Spleen (tissue), 11 donors: Measurements from ENCODE around the gene HOOK1. TPM values are rescaled to one million over a fixed set of nuclear protein-coding genes. Genes with fewer than 3 reads are reported as not detected.
A peak's percentile ranks its signal among the peaks of the same experiment; 100 is the strongest.

Experiments used
- DNase-seq: peaks from one replicate; pipeline ENCODE4 v3.0.0-alpha.2; 2020
- H3K27ac ChIP-seq, 8 donors: fragments of 200-600 bp; sonication (generic) in 7 of 8; 1 replicate in 4 of 8; 2 replicates in 4 of 8; pipeline versions ENCODE4 v1.5.0 to v1.8.0; 2016 to 2021; ENCODE audit warnings: inconsistent platforms in 4 of 8, mild to moderate bottlenecking in 4 of 8, moderate library complexity in 1 of 8
- H3K27me3 ChIP-seq, 7 donors: fragments of 200-600 bp; sonication (generic) in 6 of 7; replicated peaks in 1 of 7; 1 replicate in 4 of 7; 2 replicates in 3 of 7; pipeline versions ENCODE4 v1.5.0 to v1.8.0; 2016 to 2021; ENCODE audit warnings: inconsistent platforms in 3 of 7, mild to moderate bottlenecking in 1 of 7
- H3K36me3 ChIP-seq, 6 donors: fragments of 200-600 bp; sonication (generic) in 5 of 6; 1 replicate in 4 of 6; 2 replicates in 2 of 6; pipeline versions ENCODE4 v1.5.0 to v1.8.0; 2016 to 2021; ENCODE audit warnings: inconsistent platforms in 2 of 6
- H3K4me1 ChIP-seq, 6 donors: fragments of 200-600 bp; sonication (generic) in 5 of 6; 1 replicate in 3 of 6; 2 replicates in 3 of 6; pipeline versions ENCODE4 v1.5.0 to v1.8.0; 2016 to 2021; ENCODE audit warnings: inconsistent platforms in 3 of 6
- H3K4me3 ChIP-seq, 8 donors: fragments of 200-600 bp; sonication (generic) in 7 of 8; 1 replicate in 4 of 8; 2 replicates in 4 of 8; pipeline versions ENCODE4 v1.5.0 to v1.8.0; 2016 to 2021; ENCODE audit warnings: inconsistent platforms in 4 of 8, mild to moderate bottlenecking in 4 of 8, moderate library complexity in 2 of 8
- H3K9me3 ChIP-seq, 8 donors: fragments of 200-600 bp; sonication (generic) in 7 of 8; 1 replicate in 4 of 8; 2 replicates in 4 of 8; pipeline versions ENCODE4 v1.5.0 to v1.8.0; 2016 to 2021; ENCODE audit warnings: inconsistent platforms in 4 of 8
- POLR2A ChIP-seq, 3 donors: fragments of 450-650 bp; IDR thresholded peaks; one replicate each; pipeline ENCODE4 v1.5.1; 2017; ENCODE audit warnings: antibody characterized with exemption in 3 of 3, mild to moderate bottlenecking in 1 of 3
- POLR2AphosphoS5 ChIP-seq, 3 donors: sonication (generic); formaldehyde crosslinking; IDR thresholded peaks; one replicate each; pipeline ENCODE4 v1.5.1; 2017; ENCODE audit warnings: antibody characterized with exemption in 3 of 3
- WGBS, 5 donors: extraction: QIAGEN DNeasy Blood & Tissue Kit in 3 of 5; methylation state at CpG; one replicate each; pipeline versions ENCODE4 v1.1.5 to v1.1.7; 2013 to 2018; 5-methylcytosine and 5-hydroxymethylcytosine counted together
- intact Hi-C: fragments of 100-400 bp; cut with DNase I; formaldehyde crosslinking; loops from one replicate; pipeline ENCODE4 v1.15.0; 2023; ENCODE audit warnings: low total_unique reads
- polyA plus RNA-seq, 3 donors: library from polyadenylated mRNA; stranded (reverse); fragments of 200-250 nt; gene quantifications; one replicate each; pipeline ENCODE4 v1.2.1, GENCODE V29; 2013
- total RNA-seq, 7 donors: library from RNA; depleted of rRNA in 3 of 7; stranded (reverse); fragments of >200 nt in 3 of 7; fragmentation: NEBNext Ultra II Directional in 4 of 7; extraction: Animal tissue kit (Norgen Biotek cat#: 25700) in 4 of 7; gene quantifications; one replicate each; pipeline versions ENCODE4 v1.1.0 to v1.2.1, GENCODE V29; 2016 to 2021
- TF ChIP-seq, protein P1 (sequence below), 11 experiments: fragments of 200-600 bp in 7 of 11; fragments of 450-650 bp in 4 of 11; sonication (generic) in 4 of 11; IDR thresholded peaks in 8 of 11; conservative IDR thresholded peaks in 3 of 11; 1 replicate in 7 of 11; 2 replicates in 4 of 11; pipeline versions ENCODE4 v1.4.0 to v1.8.0; 2016 to 2021; ENCODE audit warnings: antibody characterized with exemption in 11 of 11, inconsistent platforms in 4 of 11, mild to moderate bottlenecking in 1 of 11
- donor health status: healthy with polysubstance abuse.
- donor health status: DM: no; HTN: no; CAD: no; lungs with moderate emphysema.
- donor health status: DM: no; HTN: no; CAD: no.
- donor health status: Bipolar disorder and iron deficiency.
- donor health status: healthy.
- donor health status: DM: no; HTN: no; CAD: no.
- donor health status: DM: yes; HTN: yes; CAD: no.

Gene HOOK1
- total and polyA plus RNA-seq, 10 donors, result 1.1 to 6.9 (median 3.9) TPM

DNA sequence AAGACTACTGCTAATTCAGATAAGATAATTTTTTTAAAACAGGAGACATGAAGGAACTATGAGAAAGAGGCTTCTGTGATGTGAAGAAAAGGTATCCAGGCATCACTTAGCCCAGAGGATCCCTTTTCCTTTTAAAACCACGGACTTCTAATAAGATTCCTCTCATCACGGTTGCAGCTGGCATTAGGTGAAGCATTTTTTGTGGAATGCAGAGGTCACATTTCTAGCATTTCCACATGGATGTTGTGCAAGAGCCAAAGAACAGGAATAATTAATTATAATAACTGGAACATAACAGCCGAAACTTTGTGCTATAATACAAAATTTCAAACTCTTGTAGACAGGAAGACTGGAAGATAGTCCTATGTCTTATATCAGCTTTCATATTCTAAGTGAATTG lies 84.2 kb downstream of the HOOK1 start:
- no peak overlapping the region for H3K4me3 ChIP-seq
- no peak overlapping the region for H3K27ac ChIP-seq
- TF ChIP-seq, protein P1, sequence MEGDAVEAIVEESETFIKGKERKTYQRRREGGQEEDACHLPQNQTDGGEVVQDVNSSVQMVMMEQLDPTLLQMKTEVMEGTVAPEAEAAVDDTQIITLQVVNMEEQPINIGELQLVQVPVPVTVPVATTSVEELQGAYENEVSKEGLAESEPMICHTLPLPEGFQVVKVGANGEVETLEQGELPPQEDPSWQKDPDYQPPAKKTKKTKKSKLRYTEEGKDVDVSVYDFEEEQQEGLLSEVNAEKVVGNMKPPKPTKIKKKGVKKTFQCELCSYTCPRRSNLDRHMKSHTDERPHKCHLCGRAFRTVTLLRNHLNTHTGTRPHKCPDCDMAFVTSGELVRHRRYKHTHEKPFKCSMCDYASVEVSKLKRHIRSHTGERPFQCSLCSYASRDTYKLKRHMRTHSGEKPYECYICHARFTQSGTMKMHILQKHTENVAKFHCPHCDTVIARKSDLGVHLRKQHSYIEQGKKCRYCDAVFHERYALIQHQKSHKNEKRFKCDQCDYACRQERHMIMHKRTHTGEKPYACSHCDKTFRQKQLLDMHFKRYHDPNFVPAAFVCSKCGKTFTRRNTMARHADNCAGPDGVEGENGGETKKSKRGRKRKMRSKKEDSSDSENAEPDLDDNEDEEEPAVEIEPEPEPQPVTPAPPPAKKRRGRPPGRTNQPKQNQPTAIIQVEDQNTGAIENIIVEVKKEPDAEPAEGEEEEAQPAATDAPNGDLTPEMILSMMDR (IDR thresholded peaks at IDR 0.05 in 8 of 11, conservative IDR thresholded peaks at IDR 0.05 in 3 of 11), result no peak
- TF ChIP-seq POLR2A (IDR thresholded peaks at IDR 0.05), result no peak
- no peak for TF ChIP-seq POLR2AphosphoS5 (IDR thresholded peaks at IDR 0.05)
- no peaks in the 10 kb centered on the region for H3K4me1 ChIP-seq
- H3K27me3 ChIP-seq, result no peaks in the 10 kb centered on the region
- DNase-seq, result no peak
- H3K9me3 ChIP-seq, result no peaks in the 10 kb centered on the region
- no peaks in the 10 kb centered on the region for H3K36me3 ChIP-seq
- intact Hi-C loops, result no loop called here
- WGBS, 5 donors, result 71 to 83% (median 77%) methylated on average over 3 of the region's 3 CpGs

DNA sequence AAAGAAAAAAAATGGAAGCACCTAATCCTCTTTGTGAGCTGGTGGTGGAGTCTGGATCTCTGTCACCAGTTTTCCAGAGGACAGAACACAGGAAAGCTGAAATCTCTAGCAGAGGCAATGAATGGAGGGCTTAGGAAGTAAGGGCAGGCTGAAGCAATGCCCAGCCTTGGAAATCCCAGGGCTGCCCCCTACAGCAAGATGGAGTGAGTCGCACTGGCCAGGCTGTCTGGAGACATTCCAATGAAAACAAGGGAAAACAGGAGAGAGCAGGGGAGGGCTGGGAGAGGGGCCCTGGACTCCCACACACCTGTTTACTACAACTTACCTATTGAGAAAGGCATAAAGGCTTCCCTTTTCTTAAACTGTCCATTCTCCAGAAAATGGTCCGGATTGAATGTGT lies 85.9 kb downstream of the HOOK1 start:
- WGBS, 5 donors, result 78 to 97% (median 89%) methylated on average over 2 of the region's 2 CpGs
- H3K4me3 ChIP-seq, result no peak overlapping the region
- no peaks in the 10 kb centered on the region for H3K27me3 ChIP-seq
- intact Hi-C loops, result no loop called here
- H3K9me3 ChIP-seq, result no peaks in the 10 kb centered on the region
- no peak overlapping the region for H3K27ac ChIP-seq
- no peaks in the 10 kb centered on the region for H3K4me1 ChIP-seq
- H3K36me3 ChIP-seq, result no peaks in the 10 kb centered on the region
- DNase-seq, result no peak
- no peak for TF ChIP-seq POLR2A (IDR thresholded peaks at IDR 0.05)
- TF ChIP-seq POLR2AphosphoS5 (IDR thresholded peaks at IDR 0.05), result no peak
- TF ChIP-seq, protein P1 (IDR thresholded peaks at IDR 0.05 in 8 of 11, conservative IDR thresholded peaks at IDR 0.05 in 3 of 11), result no peak

- intact Hi-C loops, result no loop called here
- Histone ChIP-seq H3K4me3 (no peak overlapping the region), H3K27me3 (no peaks in the 10 kb centered on the region), H3K9me3 (no peaks in the 10 kb centered on the region), H3K4me1 (no peaks in the 10 kb centered on the region), H3K27ac (no peak overlapping the region), H3K36me3 (no peaks in the 10 kb centered on the region)
- no peak for DNase-seq
- TF ChIP-seq POLR2AphosphoS5 (IDR thresholded peaks at IDR 0.05), result no peak
- TF ChIP-seq, protein P1 (IDR thresholded peaks at IDR 0.05 in 8 of 11, conservative IDR thresholded peaks at IDR 0.05 in 3 of 11), result no peak
- 38 to 77% (median 53%) methylated on average over 1 of the region's 1 CpG for WGBS, 5 donors
Measured at GRCh38 chr1:59901770-59902388, 87.1 kb downstream of the HOOK1 start.

DNA sequence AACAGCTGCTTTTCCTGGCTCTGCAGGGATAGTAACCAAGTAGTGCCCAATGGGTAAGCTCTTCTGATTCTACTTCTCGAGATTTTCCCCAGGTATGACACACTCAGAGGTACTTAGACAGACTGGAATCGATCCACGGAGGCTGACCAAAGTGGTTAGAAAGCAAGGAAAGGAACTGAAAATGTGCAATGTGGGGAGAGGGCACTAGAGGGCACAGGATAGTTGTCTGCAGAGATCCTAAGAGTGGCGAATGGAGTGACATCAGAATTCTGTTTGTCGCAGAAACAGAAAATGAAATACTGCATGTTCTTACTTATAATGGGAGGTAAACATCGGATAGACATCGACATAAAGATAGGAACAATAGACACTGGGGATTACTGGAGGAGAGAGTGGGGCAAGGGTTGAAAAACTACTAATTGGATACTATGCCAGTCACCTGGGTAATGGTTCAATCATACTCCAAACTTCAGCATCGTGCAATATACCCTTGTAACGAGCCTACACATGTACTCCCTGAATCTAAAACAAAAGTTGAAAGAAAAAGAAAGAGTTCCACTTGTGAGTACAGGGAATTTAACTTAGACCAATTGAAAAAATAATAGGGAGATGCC lies 88.5 kb downstream of the HOOK1 start:
- no peaks in the 10 kb centered on the region for H3K36me3 ChIP-seq
- no peak for DNase-seq
- WGBS, 5 donors, result 46 to 65% (median 51%) methylated on average over 9 of the region's 9 CpGs
- H3K27me3 ChIP-seq, result no peaks in the 10 kb centered on the region
- H3K4me3 ChIP-seq, result no peak overlapping the region
- H3K9me3 ChIP-seq, result no peaks in the 10 kb centered on the region
- TF ChIP-seq, protein P1 (IDR thresholded peaks at IDR 0.05 in 8 of 11, conservative IDR thresholded peaks at IDR 0.05 in 3 of 11), result peak in 5 of 11 experiments; percentile 16 to 38 (median 25)
- TF ChIP-seq POLR2A (IDR thresholded peaks at IDR 0.05), result no peak
- no peaks in the 10 kb centered on the region for H3K4me1 ChIP-seq
- intact Hi-C loops, result no loop called here
- H3K27ac ChIP-seq, result no peak overlapping the region
